Thoracic aorta (tissue), 2 donors: ENCODE measurements around the gene SYNPO. TPM values are rescaled to one million over a fixed set of nuclear protein-coding genes. Genes with fewer than 3 reads are reported as not detected.

Experiments
- ATAC-seq: fragments of 150-250 bp; one replicate; pipeline ENCODE4 v1.8.0; 2017; ENCODE audit warnings: low read depth; ENCODE audit not compliant: insufficient number of reproducible peaks, low FRiP score
- DNase-seq: peaks from one replicate; pipeline ENCODE4 v3.0.0-alpha.2; 2020; ENCODE audit warnings: low spot score
- H3K27ac ChIP-seq, 2 donors: fragments of 200-600 bp; sonication (generic); 1 replicate in 1 of 2; 2 replicates in 1 of 2; pipeline ENCODE4 v1.5.1; 2016; ENCODE audit warnings: mild to moderate bottlenecking in 2 of 2, moderate library complexity in 2 of 2
- H3K27me3 ChIP-seq: fragments of 200-600 bp; sonication (generic); replicated peaks from 2 replicates; pipeline ENCODE4 v1.6.0; 2016; ENCODE audit warnings: mild to moderate bottlenecking; ENCODE audit not compliant: insufficient read depth
- H3K36me3 ChIP-seq: fragments of 200-600 bp; sonication (generic); one replicate; pipeline ENCODE4 v1.5.1; 2016
- H3K4me1 ChIP-seq, 2 donors: fragments of 200-600 bp; sonication (generic); 1 replicate in 1 of 2; 2 replicates in 1 of 2; pipeline versions ENCODE4 v1.5.1 to v1.6.0; 2016; ENCODE audit warnings: low read depth in 2 of 2, mild to moderate bottlenecking in 1 of 2; ENCODE audit not compliant: control insufficient read depth in 1 of 2
- H3K4me3 ChIP-seq: fragments of 200-600 bp; sonication (generic); 2 replicates; pipeline ENCODE4 v1.5.1; 2016; ENCODE audit warnings: mild to moderate bottlenecking
- H3K9me3 ChIP-seq: fragments of 200-600 bp; sonication (generic); 2 replicates; pipeline ENCODE4 v1.5.1; 2016
- total RNA-seq, 2 donors: library from RNA; depleted of rRNA; stranded (reverse); fragments of >200 nt; gene quantifications; one replicate each; pipeline versions ENCODE4 v1.1.0 to v1.2.3, GENCODE V29; 2016
- TF ChIP-seq, protein P1 (sequence below): fragments of 200-600 bp; sonication (generic); IDR thresholded peaks from one replicate; pipeline ENCODE4 v1.5.1; 2019; ENCODE audit warnings: antibody characterized with exemption

The SYNPO gene, protein sequence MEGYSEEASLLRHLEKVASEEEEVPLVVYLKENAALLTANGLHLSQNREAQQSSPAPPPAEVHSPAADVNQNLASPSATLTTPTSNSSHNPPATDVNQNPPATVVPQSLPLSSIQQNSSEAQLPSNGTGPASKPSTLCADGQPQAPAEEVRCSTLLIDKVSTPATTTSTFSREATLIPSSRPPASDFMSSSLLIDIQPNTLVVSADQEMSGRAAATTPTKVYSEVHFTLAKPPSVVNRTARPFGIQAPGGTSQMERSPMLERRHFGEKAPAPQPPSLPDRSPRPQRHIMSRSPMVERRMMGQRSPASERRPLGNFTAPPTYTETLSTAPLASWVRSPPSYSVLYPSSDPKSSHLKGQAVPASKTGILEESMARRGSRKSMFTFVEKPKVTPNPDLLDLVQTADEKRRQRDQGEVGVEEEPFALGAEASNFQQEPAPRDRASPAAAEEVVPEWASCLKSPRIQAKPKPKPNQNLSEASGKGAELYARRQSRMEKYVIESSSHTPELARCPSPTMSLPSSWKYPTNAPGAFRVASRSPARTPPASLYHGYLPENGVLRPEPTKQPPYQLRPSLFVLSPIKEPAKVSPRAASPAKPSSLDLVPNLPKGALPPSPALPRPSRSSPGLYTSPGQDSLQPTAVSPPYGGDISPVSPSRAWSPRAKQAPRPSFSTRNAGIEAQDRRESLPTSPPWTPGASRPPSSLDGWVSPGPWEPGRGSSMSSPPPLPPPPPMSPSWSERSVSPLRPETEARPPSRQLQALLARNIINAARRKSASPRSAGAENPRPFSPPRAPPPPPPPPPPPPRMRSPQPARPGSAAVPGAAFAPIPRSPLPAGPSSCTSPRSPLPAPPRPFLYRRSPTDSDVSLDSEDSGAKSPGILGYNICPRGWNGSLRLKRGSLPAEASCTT
- 100 to 1,000 TPM; 191 to 226 TPM for total RNA-seq

DNA sequence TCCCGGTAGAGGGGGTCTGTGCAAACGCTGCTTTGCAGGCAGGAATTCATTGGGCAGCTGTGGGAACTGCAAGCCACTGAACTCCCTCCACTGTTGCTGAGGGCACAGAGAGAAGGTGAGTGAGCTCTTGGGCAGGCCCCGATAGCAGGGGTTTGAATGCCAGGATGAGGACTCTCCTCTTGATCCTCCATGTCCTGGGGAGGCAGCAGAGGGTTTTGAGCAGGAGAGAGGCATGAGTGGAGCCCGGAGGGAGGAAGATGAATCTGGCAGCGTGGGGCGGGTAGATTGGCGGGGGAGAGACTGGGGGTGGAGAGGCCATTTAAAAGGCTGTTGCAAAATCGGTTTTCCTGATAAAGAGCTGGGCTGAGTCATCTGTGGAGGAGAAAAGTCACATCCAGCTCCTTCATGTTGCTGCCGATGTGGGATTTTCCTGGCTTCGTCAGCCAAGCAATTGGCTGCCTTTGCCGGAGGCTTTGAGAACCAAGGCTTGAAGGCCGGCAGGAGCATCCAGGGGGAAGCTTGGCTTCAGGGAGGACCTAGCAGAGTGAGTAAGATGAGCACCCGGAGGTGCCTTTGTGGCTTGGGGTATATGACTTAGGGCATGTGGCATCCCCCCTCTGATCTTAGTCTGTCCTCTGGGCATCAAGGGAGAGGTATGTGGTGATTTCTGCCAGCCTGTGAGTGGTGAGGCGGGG is at the start of gene SYNPO:
SYNPO (plus strand) TSS at position 350 of the 695 bp plus-strand sequence. CDS start 7,616 bp downstream, outside the sequence.
- peak; percentile 70 for DNase-seq
- H3K36me3 ChIP-seq, result no peaks in the 10 kb centered on the region
- H3K4me1 ChIP-seq, result peaks cover 88 to 98% of the 10 kb centered on the region in 2 donors
- peak; percentile 60 for ATAC-seq
- no peaks in the 10 kb centered on the region for H3K27me3 ChIP-seq
- peak within 1 kb of the TSS; percentile 49 for H3K4me3 ChIP-seq
- H3K27ac ChIP-seq, result peak within 1 kb of the TSS; percentile 94 to 98
- no peaks in the 10 kb centered on the region for H3K9me3 ChIP-seq
- TF ChIP-seq, protein P1, sequence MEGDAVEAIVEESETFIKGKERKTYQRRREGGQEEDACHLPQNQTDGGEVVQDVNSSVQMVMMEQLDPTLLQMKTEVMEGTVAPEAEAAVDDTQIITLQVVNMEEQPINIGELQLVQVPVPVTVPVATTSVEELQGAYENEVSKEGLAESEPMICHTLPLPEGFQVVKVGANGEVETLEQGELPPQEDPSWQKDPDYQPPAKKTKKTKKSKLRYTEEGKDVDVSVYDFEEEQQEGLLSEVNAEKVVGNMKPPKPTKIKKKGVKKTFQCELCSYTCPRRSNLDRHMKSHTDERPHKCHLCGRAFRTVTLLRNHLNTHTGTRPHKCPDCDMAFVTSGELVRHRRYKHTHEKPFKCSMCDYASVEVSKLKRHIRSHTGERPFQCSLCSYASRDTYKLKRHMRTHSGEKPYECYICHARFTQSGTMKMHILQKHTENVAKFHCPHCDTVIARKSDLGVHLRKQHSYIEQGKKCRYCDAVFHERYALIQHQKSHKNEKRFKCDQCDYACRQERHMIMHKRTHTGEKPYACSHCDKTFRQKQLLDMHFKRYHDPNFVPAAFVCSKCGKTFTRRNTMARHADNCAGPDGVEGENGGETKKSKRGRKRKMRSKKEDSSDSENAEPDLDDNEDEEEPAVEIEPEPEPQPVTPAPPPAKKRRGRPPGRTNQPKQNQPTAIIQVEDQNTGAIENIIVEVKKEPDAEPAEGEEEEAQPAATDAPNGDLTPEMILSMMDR, result no peak

DNA sequence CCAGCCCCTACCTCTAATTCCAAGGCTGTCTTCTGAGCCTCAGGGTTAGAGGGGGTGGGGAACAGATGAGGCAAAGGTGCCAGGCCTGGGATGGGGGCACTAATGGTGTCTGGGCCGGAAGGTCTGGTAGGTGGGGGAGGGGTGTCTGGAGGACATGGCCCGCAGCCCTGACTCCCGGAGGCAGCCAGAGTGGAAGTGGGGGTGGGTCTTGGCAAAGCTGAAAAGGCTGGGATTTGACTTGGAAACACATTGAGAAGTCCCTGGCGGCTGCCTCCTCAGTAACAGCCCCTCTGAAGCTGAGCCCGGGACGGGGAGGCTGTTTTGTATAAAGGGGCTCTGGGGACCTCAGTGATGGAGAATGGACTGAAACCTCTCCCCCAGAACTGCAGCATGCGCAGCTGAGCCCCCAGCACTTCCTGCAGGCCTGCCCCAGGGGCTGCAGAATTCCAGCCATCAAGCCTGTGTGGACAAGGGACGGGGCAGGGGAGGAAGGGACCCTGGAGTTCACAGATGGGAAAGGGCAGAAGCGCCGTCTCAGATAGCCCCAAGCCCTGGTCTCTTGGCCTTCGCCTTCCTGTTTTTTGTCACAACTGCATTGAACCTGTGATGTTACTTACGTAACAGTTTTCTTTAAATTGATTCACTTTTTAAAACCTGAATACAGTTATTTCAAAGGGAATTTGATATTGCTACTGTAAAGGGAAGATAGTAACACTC is 49.3 kb upstream of the SYNPO start:
- no peak overlapping the region for H3K4me3 ChIP-seq
- DNase-seq (no peak), ATAC-seq (no peak)
- H3K27me3 ChIP-seq, result no peaks in the 10 kb centered on the region
- no peaks in the 10 kb centered on the region for H3K9me3 ChIP-seq
- H3K36me3 ChIP-seq, result no peaks in the 10 kb centered on the region
- peaks cover 49 to 90% of the 10 kb centered on the region in 2 donors for H3K4me1 ChIP-seq
- H3K27ac ChIP-seq, result peak overlapping the region; percentile 94 to 99
- TF ChIP-seq, protein P1, result peak; percentile 21

DNA sequence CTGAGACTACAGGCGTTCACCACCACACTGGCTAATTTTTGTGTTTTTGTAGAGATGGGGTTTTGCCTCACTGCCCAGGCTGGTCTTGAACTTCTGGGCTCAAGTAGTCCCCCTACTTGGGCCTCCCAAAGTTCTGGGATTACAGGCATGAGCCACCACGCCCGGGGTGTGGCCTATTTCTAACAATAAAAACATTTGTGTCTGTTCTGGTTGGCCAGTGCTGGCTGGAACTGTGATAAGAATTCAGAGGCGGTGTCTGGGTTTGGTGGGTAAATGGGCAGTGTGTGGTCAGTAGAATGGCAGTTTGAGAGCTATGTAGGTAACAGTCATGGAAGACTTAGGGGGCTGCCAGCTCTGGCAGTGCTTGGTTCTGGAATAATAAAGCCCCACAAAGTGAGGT is 46.9 kb upstream of the SYNPO start:
- Histone ChIP-seq H3K27ac (peak overlapping the region; percentile 94 to 99), H3K36me3 (no peaks in the 10 kb centered on the region), H3K9me3 (no peaks in the 10 kb centered on the region), H3K4me1 (peaks cover 68 to 96% of the 10 kb centered on the region in 2 donors), H3K4me3 (no peak overlapping the region), H3K27me3 (no peaks in the 10 kb centered on the region)
- TF ChIP-seq, protein P1, result no peak
- DNase-seq, result no peak
- ATAC-seq, result no peak

DNA sequence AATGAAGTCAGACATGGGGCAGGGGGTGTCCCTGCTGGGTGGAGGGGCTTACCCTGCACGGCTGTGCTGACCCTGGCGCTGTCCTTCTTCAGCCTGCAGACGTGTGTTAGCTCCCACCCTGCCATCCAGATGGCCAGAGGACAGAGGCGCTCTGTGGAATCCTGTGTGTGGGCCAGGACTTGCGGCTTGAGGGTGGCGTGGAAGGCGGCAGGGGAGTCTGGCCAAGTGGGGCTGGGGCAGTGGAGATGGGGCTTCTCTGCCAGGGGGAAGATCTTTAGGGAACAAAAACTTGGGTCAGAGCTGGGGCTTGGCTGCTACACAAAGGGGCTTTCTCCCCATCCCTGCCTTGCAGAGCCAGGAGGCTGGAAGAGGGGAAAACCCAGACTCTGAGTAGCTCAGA is 46.5 kb upstream of the SYNPO start:
- Histone ChIP-seq H3K27ac (peak overlapping the region; percentile 94 to 99), H3K36me3 (no peaks in the 10 kb centered on the region), H3K4me1 (peaks cover 71 to 97% of the 10 kb centered on the region in 2 donors), H3K9me3 (no peaks in the 10 kb centered on the region), H3K4me3 (no peak overlapping the region), H3K27me3 (no peaks in the 10 kb centered on the region)
- TF ChIP-seq, protein P1, result no peak
- DNase-seq, result no peak
- ATAC-seq, result no peak
